ENCODE measurements around the gene AGBL4. TPM values are rescaled to one million over a fixed set of nuclear protein-coding genes. Genes with fewer than 3 reads are reported as not detected.

The AGBL4 gene
- polyA plus RNA-seq, 3 donors, result 0.05 TPM; not detected in 2

- no peaks in the 10 kb centered on the region for H3K27me3 Mint-ChIP-seq (ENCODE audit: low read depth in 3 of 3)
- Histone ChIP-seq H3K4me1 (ENCODE audit: control insufficient read depth in 1 of 2, insufficient read depth in 2 of 2, low read length in 2 of 2) (no peaks in the 10 kb centered on the region), H3K9me3 (replicated peaks in 1 of 2; ENCODE audit: control insufficient read depth in 1 of 2, insufficient read depth in 1 of 2, low read length in 2 of 2) (no peaks in the 10 kb centered on the region), H3K36me3 (replicated peaks in 1 of 2; ENCODE audit: control insufficient read depth in 1 of 2, insufficient read depth in 2 of 2, low read length in 2 of 2) (no peaks in the 10 kb centered on the region), H3K9ac (ENCODE audit: insufficient read depth, low read length, poor library complexity, severe bottlenecking) (no peak overlapping the region), H3K79me2 (ENCODE audit: insufficient read depth, low read length) (no peaks in the 10 kb centered on the region), H3K4me3 (replicated peaks in 1 of 3; ENCODE audit: low read depth in 2 of 3, low read length in 3 of 3) (no peak overlapping the region), H3K27me3 (ENCODE audit: control insufficient read depth in 2 of 2, insufficient read depth in 2 of 2, low read length in 2 of 2) (no peaks in the 10 kb centered on the region), H2AFZ (ENCODE audit: insufficient read depth, low read depth, low read length, poor library complexity, severe bottlenecking) (no peak overlapping the region), H3K27ac (ENCODE audit: low read depth in 1 of 2, low read length in 2 of 2) (no peak overlapping the region), H3K4me2 (replicated peaks; ENCODE audit: extremely low read depth, low read length, poor library complexity, severe bottlenecking) (no peak overlapping the region), H4K20me1 (ENCODE audit: insufficient read depth, low read length) (no peaks in the 10 kb centered on the region)
- H3K9me3 Mint-ChIP-seq, result peaks cover 0 to 10% (median 3%) of the 10 kb centered on the region in 7 donors
- H3K36me3 Mint-ChIP-seq, result no peaks in the 10 kb centered on the region
- no peaks in the 10 kb centered on the region for H3K4me1 Mint-ChIP-seq
- no peak for DNase-seq
- no peak for TF ChIP-seq CTCF (IDR thresholded peaks at IDR 0.05)
- H3K4me3 Mint-ChIP-seq, result no peak overlapping the region
- WGBS (ENCODE audit: insufficient coverage), result 100% methylated on average over 1 of the region's 4 CpGs
- intact Hi-C loops (cut with micrococcal nuclease), result no loop called here
- H3K27ac Mint-ChIP-seq, result peak overlapping the region in 1 of 7 donors; percentile 41
Measured at GRCh38 chr1:49339043-49339442, 684.7 kb downstream of the AGBL4 start.

GRCh38 chr1:49337251-49337650, 686.5 kb downstream of the AGBL4 start:
- no peaks in the 10 kb centered on the region for H3K4me1 ChIP-seq (ENCODE audit: control insufficient read depth in 1 of 2, insufficient read depth in 2 of 2, low read length in 2 of 2)
- Mint-ChIP-seq H3K36me3 (no peaks in the 10 kb centered on the region), H3K9me3 (peaks cover 0 to 10% (median 2%) of the 10 kb centered on the region in 7 donors), H3K27me3 (ENCODE audit: low read depth in 3 of 3) (no peaks in the 10 kb centered on the region), H3K4me3 (no peak overlapping the region), H3K4me1 (no peaks in the 10 kb centered on the region), H3K27ac (no peak overlapping the region)
- H3K79me2 ChIP-seq (ENCODE audit: insufficient read depth, low read length), result no peaks in the 10 kb centered on the region
- no peaks in the 10 kb centered on the region for H3K36me3 ChIP-seq (replicated peaks in 1 of 2; ENCODE audit: control insufficient read depth in 1 of 2, insufficient read depth in 2 of 2, low read length in 2 of 2)
- DNase-seq, result no peak
- no peak for TF ChIP-seq CTCF (IDR thresholded peaks at IDR 0.05)
- H3K4me3 ChIP-seq (replicated peaks in 1 of 3; ENCODE audit: low read depth in 2 of 3, low read length in 3 of 3), result no peak overlapping the region
- intact Hi-C loops (cut with micrococcal nuclease), result no loop called here
- WGBS (ENCODE audit: insufficient coverage), result no CpG with 5 or more reads among the region's 1 CpG
- H3K27ac ChIP-seq (ENCODE audit: low read depth in 1 of 2, low read length in 2 of 2), result no peak overlapping the region
- H3K9ac ChIP-seq (ENCODE audit: insufficient read depth, low read length, poor library complexity, severe bottlenecking), result no peak overlapping the region
- no peaks in the 10 kb centered on the region for H3K27me3 ChIP-seq (ENCODE audit: control insufficient read depth in 2 of 2, insufficient read depth in 2 of 2, low read length in 2 of 2)
- no peaks in the 10 kb centered on the region for H3K9me3 ChIP-seq (replicated peaks in 1 of 2; ENCODE audit: control insufficient read depth in 1 of 2, insufficient read depth in 1 of 2, low read length in 2 of 2)
- no peak overlapping the region for H2AFZ ChIP-seq (ENCODE audit: insufficient read depth, low read depth, low read length, poor library complexity, severe bottlenecking)
- H3K4me2 ChIP-seq (replicated peaks; ENCODE audit: extremely low read depth, low read length, poor library complexity, severe bottlenecking), result no peak overlapping the region
- no peaks in the 10 kb centered on the region for H4K20me1 ChIP-seq (ENCODE audit: insufficient read depth, low read length)
